CD8-positive, alpha-beta memory T cell (primary cell): ENCODE data around the gene ANKRD55. TPM values are rescaled to one million over a fixed set of nuclear protein-coding genes. Genes with fewer than 3 reads are reported as not detected.
A peak's percentile ranks its signal among the peaks of the same experiment; 100 is the strongest.
"Not testable (repeated sequence)": the region's sequence is repeated elsewhere in the genome, so short reads cannot be mapped to it uniquely, and the experiment has no call there.

Source experiments
- CTCF ChIA-PET: fragments of 350-600 bp; sonication (Branson Sonifier 250); formaldehyde crosslinking; loops from one replicate; lab custom pipeline; 2021; ENCODE audit warnings: antibody characterized with exemption; lab: Charles Lee
- POLR2A ChIA-PET: fragments of 350-600 bp; sonication (Branson Sonifier 250); formaldehyde crosslinking; loops from one replicate; lab custom pipeline; 2021; ENCODE audit warnings: antibody characterized with exemption; lab: Charles Lee
- DNase-seq, 5 donors: peaks; one replicate each; pipeline versions ENCODE4 v3.0.0 to v3.0.0-alpha.2; 2020 to 2022; ENCODE audit warnings: mixed read lengths in 1 of 5
- H3K27ac ChIP-seq: one replicate; pipeline ENCODE4 v1.7.0; 2013; ENCODE audit warnings: low read depth, mild to moderate bottlenecking, low read length, moderate library complexity
- H3K27me3 ChIP-seq: 2 replicates; pipeline ENCODE4 v1.7.0; 2013; ENCODE audit warnings: low read length, mild to moderate bottlenecking; ENCODE audit not compliant: insufficient read depth, poor library complexity, severe bottlenecking
- H3K36me3 ChIP-seq: 2 replicates; pipeline ENCODE4 v1.7.0; 2013; ENCODE audit warnings: mild to moderate bottlenecking, low read length, moderate library complexity; ENCODE audit not compliant: insufficient read depth
- H3K4me1 ChIP-seq: 2 replicates; pipeline ENCODE4 v1.7.0; 2013; ENCODE audit warnings: mild to moderate bottlenecking, low read length, moderate library complexity; ENCODE audit not compliant: insufficient read depth
- H3K4me3 ChIP-seq: 2 replicates; pipeline ENCODE4 v1.7.0; 2013; ENCODE audit warnings: mild to moderate bottlenecking, low read length
- H3K9me3 ChIP-seq: 2 replicates; pipeline ENCODE4 v1.7.0; 2013; ENCODE audit warnings: mild to moderate bottlenecking, low read length
- H3K27ac Mint-ChIP-seq, 8 donors: one replicate each; pipeline ENCODE4 v1.8.0; 2020 to 2021; ENCODE audit warnings: mixed read lengths in 8 of 8, mild to moderate bottlenecking in 6 of 8, inconsistent platforms in 3 of 8, moderate library complexity in 3 of 8
- H3K27me3 Mint-ChIP-seq, 2 donors: one replicate each; pipeline ENCODE4 v1.8.0; 2020 to 2021; ENCODE audit warnings: mixed read lengths in 2 of 2, mild to moderate bottlenecking in 1 of 2, moderate library complexity in 1 of 2
- H3K36me3 Mint-ChIP-seq, 3 donors: one replicate each; pipeline ENCODE4 v1.8.0; 2020 to 2021; ENCODE audit warnings: mixed read lengths in 3 of 3, inconsistent platforms in 1 of 3, mild to moderate bottlenecking in 1 of 3
- H3K4me1 Mint-ChIP-seq, 3 donors: one replicate each; pipeline ENCODE4 v1.8.0; 2020 to 2021; ENCODE audit warnings: mixed read lengths in 3 of 3, inconsistent platforms in 1 of 3, mild to moderate bottlenecking in 1 of 3
- H3K4me3 Mint-ChIP-seq, 7 donors: one replicate each; pipeline ENCODE4 v1.8.0; 2020 to 2021; ENCODE audit warnings: mixed read lengths in 7 of 7, mild to moderate bottlenecking in 6 of 7, moderate library complexity in 4 of 7, inconsistent platforms in 2 of 7
- H3K9me3 Mint-ChIP-seq, 5 donors: one replicate each; pipeline ENCODE4 v1.8.0; 2020 to 2022; ENCODE audit warnings: mixed read lengths in 5 of 5, mild to moderate bottlenecking in 3 of 5, moderate library complexity in 2 of 5, inconsistent platforms in 1 of 5
- polyA plus RNA-seq: library from polyadenylated mRNA; unstranded; fragments of 300-500 nt; fragmentation: Illumina TruSeq; gene quantifications from one replicate; pipeline ENCODE4 v1.2.3, GENCODE V29; 2021
- total RNA-seq, 2 experiments: library from RNA; stranded (reverse); gene quantifications; one replicate each; pipeline ENCODE4 v1.2.3, GENCODE V29; 2021

ANKRD55 gene
- total and polyA plus RNA-seq, 3 experiments from 2014 or later = not detected

DNA sequence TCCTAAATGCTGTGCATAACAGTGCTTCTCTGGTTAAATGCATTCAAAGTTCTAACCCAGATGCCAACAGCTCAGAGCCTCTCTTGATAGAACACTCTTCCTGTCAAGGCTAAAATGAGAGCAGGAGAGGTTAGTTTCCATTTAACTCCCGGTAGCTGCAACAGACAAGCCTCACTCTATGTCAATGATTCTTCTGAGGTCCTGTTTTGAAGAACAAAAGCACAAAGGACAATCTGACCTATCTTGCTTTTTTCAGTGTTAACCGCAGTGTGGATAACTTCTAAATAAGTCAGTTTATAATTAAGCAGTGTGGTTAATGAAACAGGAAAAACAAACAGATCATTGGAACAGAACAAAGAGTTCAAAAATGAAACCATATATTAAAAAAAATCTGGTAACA is 80.7 kb downstream of the ANKRD55 start:
- H3K27me3 ChIP-seq = no peaks in the 10 kb centered on the region
- no peak overlapping the region for H3K27ac ChIP-seq
- H3K27ac Mint-ChIP-seq = peak overlapping the region in 7 of 8 donors; percentile 6 to 84 (median 55)
- H3K9me3 ChIP-seq = no peaks in the 10 kb centered on the region
- no peaks in the 10 kb centered on the region for H3K36me3 ChIP-seq
- H3K27me3 Mint-ChIP-seq = peaks cover 0 to 3% of the 10 kb centered on the region in 2 donors
- H3K4me1 Mint-ChIP-seq = peaks cover 43 to 71% (median 67%) of the 10 kb centered on the region in 3 donors
- no peak overlapping the region for H3K4me3 ChIP-seq
- H3K4me1 ChIP-seq = peaks cover 76% of the 10 kb centered on the region
- H3K36me3 Mint-ChIP-seq = no peaks in the 10 kb centered on the region
- H3K9me3 Mint-ChIP-seq = no peaks in the 10 kb centered on the region
- ChIA-PET POLR2A (no interaction called here), CTCF (interaction anchor here (1.0 kb wide), 1 partner anchor 12 kb away, joined by 3 read pairs; no protein-coding TSS in a partner anchor)
- peak in 1 of 5 donors; percentile 20 for DNase-seq
- peak overlapping the region in 6 of 7 donors; percentile 30 to 72 (median 60) for H3K4me3 Mint-ChIP-seq

DNA sequence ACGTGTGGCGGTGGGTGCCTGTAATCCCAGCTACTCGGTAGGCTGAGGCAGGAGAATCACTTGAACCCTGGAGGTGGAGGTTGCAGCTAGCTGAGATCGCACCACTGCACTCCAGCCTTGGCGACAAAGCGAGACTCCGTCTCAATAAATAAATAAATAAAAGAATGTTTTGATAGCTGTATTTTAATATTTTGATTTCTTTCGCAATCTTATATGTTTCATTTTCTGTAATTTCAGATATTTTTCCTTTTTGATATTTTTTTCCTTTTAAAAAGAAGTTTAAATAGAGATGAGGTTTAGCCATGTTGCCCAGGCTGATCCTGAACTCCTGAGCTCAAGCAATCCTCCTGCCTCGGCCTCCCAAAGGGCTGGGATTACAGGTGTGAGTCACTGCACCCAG is 82.4 kb downstream of the ANKRD55 start:
- H3K4me3 Mint-ChIP-seq, H3K27me3 ChIP-seq, H3K4me3 ChIP-seq, H3K9me3 Mint-ChIP-seq, H3K36me3 ChIP-seq, H3K27me3 Mint-ChIP-seq, CTCF ChIA-PET, H3K36me3 Mint-ChIP-seq, DNase-seq, POLR2A ChIA-PET, H3K9me3 ChIP-seq, H3K27ac ChIP-seq: not testable (repeated sequence)
- H3K27ac Mint-ChIP-seq = peak overlapping the region in 1 of 8 donors; percentile 29
- H3K4me1 Mint-ChIP-seq = peaks cover 27 to 54% (median 51%) of the 10 kb centered on the region in 3 donors
- peaks cover 75% of the 10 kb centered on the region for H3K4me1 ChIP-seq

DNA sequence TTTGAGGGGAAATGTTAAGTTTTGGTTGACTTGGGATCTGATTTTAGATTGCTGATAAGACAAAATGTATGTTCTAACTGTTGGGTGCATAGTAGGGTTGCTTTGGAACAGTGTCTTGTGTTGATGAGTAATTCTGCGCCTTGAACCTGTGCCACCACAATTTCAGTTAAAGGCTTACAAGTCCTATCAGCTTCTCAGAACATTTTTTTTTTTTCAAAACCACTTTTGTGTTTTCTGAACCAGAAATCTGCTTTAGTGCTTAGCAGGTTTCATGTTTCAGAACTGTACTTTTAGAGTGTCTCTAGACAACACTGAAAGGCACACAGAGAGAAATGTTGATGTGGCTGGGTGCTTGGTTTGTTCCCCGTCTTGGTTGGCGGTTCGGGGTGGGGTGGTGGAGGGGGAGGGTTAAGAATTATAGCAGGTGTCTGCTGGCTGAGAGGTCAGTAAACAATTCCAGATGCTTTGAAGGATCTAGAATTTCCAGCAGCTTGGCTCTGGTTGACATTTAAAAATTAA is 84.6 kb downstream of the ANKRD55 start:
- Mint-ChIP-seq H3K27ac (peak overlapping the region in 3 of 8 donors; percentile 44 to 88 (median 85)), H3K36me3 (no peaks in the 10 kb centered on the region), H3K4me1 (peaks cover 20 to 38% (median 32%) of the 10 kb centered on the region in 3 donors), H3K27me3 (peaks cover 0 to 6% of the 10 kb centered on the region in 2 donors), H3K4me3 (no peak overlapping the region), H3K9me3 (no peaks in the 10 kb centered on the region)
- Histone ChIP-seq H3K4me1 (peaks cover 73% of the 10 kb centered on the region), H3K4me3 (no peak overlapping the region), H3K27ac (no peak overlapping the region), H3K9me3 (no peaks in the 10 kb centered on the region), H3K36me3 (no peaks in the 10 kb centered on the region), H3K27me3 (no peaks in the 10 kb centered on the region)
- ChIA-PET POLR2A (no interaction called here), CTCF (no interaction called here)
- peak in 1 of 5 donors; percentile 39 for DNase-seq

DNA sequence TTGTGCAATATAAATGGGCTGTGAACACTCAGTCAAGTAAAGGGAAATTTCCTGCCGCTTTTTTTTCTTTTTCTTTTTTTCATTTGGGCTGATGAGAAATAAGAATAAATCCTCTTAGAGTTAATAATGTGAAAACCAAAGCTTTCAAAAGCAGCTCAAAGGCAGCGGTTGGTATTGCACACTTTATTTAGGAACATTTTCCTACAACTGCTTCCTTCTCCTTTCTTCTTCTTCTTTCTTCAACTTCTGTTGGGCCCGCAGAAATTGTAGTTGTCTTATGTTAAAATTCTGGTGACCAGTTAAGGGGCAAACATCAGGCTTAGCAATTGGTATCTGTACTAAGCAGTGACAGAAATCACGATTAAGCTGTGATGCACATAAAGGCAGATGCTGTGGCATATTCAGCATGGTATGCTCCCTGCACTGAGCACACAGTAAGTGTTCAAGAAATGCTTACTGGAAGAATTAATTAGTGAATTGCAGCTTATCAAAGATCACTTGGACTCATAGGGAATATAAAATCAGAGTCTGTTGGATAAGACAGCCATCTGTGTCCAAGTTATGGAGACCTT is 85.4 kb downstream of the ANKRD55 start:
- Mint-ChIP-seq H3K9me3 (no peaks in the 10 kb centered on the region), H3K4me1 (peaks cover 17 to 30% (median 25%) of the 10 kb centered on the region in 3 donors), H3K4me3 (peak overlapping the region in 1 of 7 donors; percentile 8), H3K27ac (peak overlapping the region in 2 of 8 donors; percentile 85 to 88), H3K27me3 (peaks cover 0 to 6% of the 10 kb centered on the region in 2 donors), H3K36me3 (no peaks in the 10 kb centered on the region)
- no peak overlapping the region for H3K4me3 ChIP-seq
- peaks cover 68% of the 10 kb centered on the region for H3K4me1 ChIP-seq
- H3K27me3 ChIP-seq = no peaks in the 10 kb centered on the region
- POLR2A ChIA-PET = interaction anchor here (0.6 kb wide), 1 partner anchor 10 kb away, joined by 3 read pairs; no protein-coding TSS in a partner anchor
- no peaks in the 10 kb centered on the region for H3K9me3 ChIP-seq
- CTCF ChIA-PET = no interaction called here
- DNase-seq = no peak
- H3K27ac ChIP-seq = no peak overlapping the region
- no peaks in the 10 kb centered on the region for H3K36me3 ChIP-seq

DNA sequence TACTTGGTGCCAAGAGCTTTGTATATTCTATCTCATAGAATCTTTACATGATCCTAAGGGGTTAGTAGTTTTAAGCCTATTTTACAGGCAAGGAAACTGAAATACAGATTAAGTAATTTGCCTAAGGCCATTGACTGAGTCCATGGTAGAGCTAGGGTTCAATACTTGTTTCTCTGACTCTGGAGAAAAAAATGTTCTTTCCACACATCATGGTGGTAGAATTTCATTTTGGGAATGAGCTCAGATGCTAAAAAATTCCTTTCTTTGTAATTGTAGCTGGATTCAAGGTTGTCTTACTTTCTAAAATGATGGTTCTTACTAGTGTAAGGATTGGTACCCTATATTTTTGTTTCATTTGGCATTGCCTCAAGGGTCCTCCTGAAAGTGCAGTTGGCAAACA is 86.0 kb downstream of the ANKRD55 start:
- Histone ChIP-seq H3K9me3 (no peaks in the 10 kb centered on the region), H3K36me3 (no peaks in the 10 kb centered on the region), H3K27me3 (no peaks in the 10 kb centered on the region), H3K4me3 (no peak overlapping the region), H3K4me1 (peaks cover 68% of the 10 kb centered on the region), H3K27ac (no peak overlapping the region)
- DNase-seq = no peak
- Mint-ChIP-seq H3K4me3 (no peak overlapping the region), H3K4me1 (peaks cover 10 to 23% (median 18%) of the 10 kb centered on the region in 3 donors), H3K36me3 (no peaks in the 10 kb centered on the region), H3K27ac (no peak overlapping the region), H3K27me3 (peaks cover 0 to 6% of the 10 kb centered on the region in 2 donors), H3K9me3 (no peaks in the 10 kb centered on the region)
- CTCF ChIA-PET = no interaction called here
- POLR2A ChIA-PET = interaction anchor here (0.6 kb wide), 1 partner anchor 9 kb away, joined by 3 read pairs; no protein-coding TSS in a partner anchor

DNA sequence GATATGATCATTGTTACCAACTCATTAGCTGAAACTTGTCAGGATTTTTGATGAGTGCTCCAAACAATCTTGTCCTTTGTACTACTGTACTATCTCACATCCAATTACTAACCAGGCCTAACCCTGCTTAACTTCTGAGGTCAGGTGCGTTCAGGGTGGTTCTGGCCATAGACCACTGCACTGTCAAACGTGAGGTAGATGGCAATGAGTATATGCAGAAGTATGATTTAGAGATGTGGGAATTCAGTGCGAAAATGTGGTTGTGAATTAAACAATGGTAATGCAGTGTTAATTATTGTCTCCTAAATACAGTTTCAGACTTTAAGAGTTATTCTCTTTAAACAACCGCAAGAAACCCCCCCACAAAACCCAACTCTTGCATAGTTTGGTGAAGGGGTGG is 86.5 kb downstream of the ANKRD55 start:
- H3K4me1 ChIP-seq = peaks cover 68% of the 10 kb centered on the region
- Mint-ChIP-seq H3K4me3 (no peak overlapping the region), H3K36me3 (no peaks in the 10 kb centered on the region), H3K4me1 (peaks cover 10 to 20% (median 14%) of the 10 kb centered on the region in 3 donors), H3K27ac (peak overlapping the region in 2 of 8 donors; percentile 5 to 81), H3K27me3 (peaks cover 0 to 6% of the 10 kb centered on the region in 2 donors), H3K9me3 (no peaks in the 10 kb centered on the region)
- H3K27ac ChIP-seq = no peak overlapping the region
- no peak for DNase-seq
- no peaks in the 10 kb centered on the region for H3K27me3 ChIP-seq
- ChIA-PET CTCF (no interaction called here), POLR2A (no interaction called here)
- H3K9me3 ChIP-seq = no peaks in the 10 kb centered on the region
- H3K36me3 ChIP-seq = no peaks in the 10 kb centered on the region
- no peak overlapping the region for H3K4me3 ChIP-seq

DNA sequence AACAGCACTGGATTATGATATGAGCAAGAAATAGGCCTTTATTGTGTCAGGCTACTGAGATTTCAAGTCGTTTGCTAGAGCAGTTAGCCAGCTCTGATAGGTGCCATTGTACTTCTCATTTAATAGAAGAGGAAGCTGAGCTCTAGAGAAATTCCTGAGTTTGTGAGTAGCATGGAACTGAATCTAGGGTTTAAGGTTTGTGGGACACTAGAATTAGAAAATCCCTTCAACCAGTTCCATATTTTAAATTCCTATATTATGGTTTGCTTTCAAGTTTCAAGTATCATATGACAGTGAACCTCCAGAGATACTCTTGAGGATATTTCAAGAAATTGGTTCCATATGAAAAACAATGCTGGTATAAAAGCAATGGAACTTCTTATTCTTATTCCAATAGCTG is 87.6 kb downstream of the ANKRD55 start:
- no peak for DNase-seq
- Mint-ChIP-seq H3K9me3 (no peaks in the 10 kb centered on the region), H3K4me1 (peaks cover 10 to 20% (median 14%) of the 10 kb centered on the region in 3 donors), H3K36me3 (no peaks in the 10 kb centered on the region), H3K27ac (peak overlapping the region in 1 of 8 donors; percentile 22), H3K4me3 (no peak overlapping the region), H3K27me3 (peaks cover 0 to 6% of the 10 kb centered on the region in 2 donors)
- ChIA-PET POLR2A (no interaction called here), CTCF (no interaction called here)
- Histone ChIP-seq H3K9me3 (no peaks in the 10 kb centered on the region), H3K27me3 (no peaks in the 10 kb centered on the region), H3K36me3 (no peaks in the 10 kb centered on the region), H3K4me1 (peaks cover 68% of the 10 kb centered on the region), H3K4me3 (no peak overlapping the region), H3K27ac (no peak overlapping the region)

DNA sequence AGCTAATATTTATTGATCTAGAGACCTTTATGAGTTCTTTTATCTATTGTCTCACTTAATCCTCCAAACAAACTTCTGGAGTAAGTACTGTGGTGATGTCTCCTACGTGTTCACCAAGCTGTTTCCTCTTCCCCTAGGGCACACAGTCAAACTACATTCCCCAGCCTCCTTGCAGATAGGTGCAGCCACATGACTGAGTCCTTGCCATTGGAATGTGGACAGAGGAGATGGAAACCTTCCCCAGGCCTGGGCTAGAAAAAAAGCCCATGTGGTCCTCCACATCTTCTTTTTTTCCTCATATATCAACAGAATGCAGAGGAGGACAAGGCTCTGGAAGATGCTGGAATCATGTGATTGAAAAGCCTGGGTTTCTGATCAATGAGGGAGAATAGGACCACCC is 88.0 kb downstream of the ANKRD55 start:
- ChIA-PET POLR2A (no interaction called here), CTCF (no interaction called here)
- H3K36me3 Mint-ChIP-seq = no peaks in the 10 kb centered on the region
- no peak overlapping the region for H3K4me3 ChIP-seq
- H3K4me1 Mint-ChIP-seq = peaks cover 10 to 20% (median 14%) of the 10 kb centered on the region in 3 donors
- H3K27me3 Mint-ChIP-seq = peaks cover 0 to 6% of the 10 kb centered on the region in 2 donors
- no peak overlapping the region for H3K27ac ChIP-seq
- H3K4me1 ChIP-seq = peaks cover 67% of the 10 kb centered on the region
- H3K9me3 Mint-ChIP-seq = no peaks in the 10 kb centered on the region
- H3K27ac Mint-ChIP-seq = peak overlapping the region in 1 of 8 donors; percentile 22
- no peak for DNase-seq
- H3K4me3 Mint-ChIP-seq = no peak overlapping the region
- H3K36me3 ChIP-seq = no peaks in the 10 kb centered on the region
- no peaks in the 10 kb centered on the region for H3K9me3 ChIP-seq
- no peaks in the 10 kb centered on the region for H3K27me3 ChIP-seq
